NOMO-1 treated with dmso at 0.1 percent for 144 hours (cell line): ENCODE data around the gene MEI1.

Source experiments
- DNase-seq: peaks from one replicate; lab custom pipeline; 2025; ENCODE audit not compliant: unreplicated experiment; lab: John Stamatoyannopoulos, UW

The MEI1 gene

DNA sequence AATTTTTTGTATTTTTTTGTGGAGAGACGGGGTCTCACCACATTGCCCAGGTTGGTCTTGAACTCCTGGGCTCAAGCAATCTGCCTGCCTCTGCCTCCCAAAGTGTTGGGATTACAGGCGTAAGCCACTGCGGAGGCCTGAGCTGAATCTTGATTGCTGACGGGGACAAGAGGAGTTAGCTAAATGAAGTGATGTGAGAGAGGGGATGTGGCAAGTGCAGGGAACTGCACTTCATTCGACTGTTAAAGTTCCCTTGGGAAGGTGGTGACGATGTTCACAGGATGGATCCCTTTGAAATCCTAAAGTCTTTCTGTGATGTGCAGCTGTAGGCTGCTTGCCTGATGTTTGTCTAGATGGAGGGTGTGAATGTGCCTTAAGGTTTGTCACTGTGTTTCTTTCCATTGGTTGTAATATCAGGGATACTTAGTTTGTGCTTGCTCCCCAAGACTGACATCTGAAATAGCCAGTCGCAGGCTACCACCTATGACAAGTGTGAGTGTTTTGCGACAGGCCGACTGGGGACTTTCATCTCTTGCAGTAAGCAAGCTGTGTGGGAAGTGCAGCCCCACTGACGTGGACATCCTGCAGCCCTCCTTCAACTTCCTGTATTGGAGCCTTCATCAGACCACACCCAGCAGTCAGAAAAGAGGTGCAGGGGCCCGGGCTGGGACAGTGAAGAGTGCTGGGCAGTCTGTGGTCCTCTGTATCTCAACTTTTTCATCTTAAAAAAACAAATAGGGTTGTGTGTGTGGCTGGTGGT is 81.6 kb downstream of the MEI1 start:
- DNase-seq: peak; percentile 88

DNA sequence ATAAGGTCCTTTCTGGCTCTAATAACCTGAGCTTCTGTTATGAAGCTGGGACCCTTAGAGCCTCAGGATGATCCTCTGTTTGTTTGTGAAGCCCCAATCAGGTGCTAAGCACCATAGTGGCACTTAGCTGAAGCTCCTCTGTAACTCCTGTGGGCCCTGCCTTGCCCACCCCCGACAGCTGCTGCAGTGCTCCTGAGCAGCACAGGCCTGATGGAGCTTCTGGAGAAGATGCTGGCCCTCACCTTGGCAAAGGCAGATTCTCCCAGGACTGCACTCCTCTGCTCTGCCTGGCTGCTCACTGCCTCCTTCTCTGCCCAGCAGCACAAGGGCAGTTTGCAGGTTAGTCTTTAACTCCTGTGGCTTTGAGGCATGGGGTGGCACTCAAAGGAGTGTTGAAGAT is 82.2 kb downstream of the MEI1 start:
- no peak for DNase-seq

- DNase-seq: no peak
These were observed 83.0 kb downstream of the MEI1 start for GRCh38 chr22:41782316-41782715.

- no peak for DNase-seq
These were observed 83.4 kb downstream of the MEI1 start for GRCh38 chr22:41782751-41783150.

DNA sequence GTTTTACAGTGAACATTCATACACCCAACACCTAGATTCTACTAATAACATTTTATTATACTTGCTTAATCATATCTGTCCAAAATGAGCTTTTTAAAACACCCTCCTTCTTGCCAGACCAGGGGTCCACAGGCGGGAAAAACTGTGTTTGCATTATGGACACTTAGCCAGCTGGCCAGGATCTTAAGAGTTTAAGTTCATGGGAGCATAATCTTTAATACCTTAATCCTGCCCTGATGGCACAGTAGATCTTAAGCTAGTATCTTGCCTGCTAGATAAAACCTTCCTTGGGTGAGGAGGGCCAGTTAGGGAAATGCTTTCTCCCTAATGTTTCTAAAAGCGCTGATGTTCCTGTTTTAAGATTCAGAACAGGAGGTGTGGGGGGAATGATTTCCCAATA is 88.0 kb downstream of the MEI1 start:
- DNase-seq: no peak

DNA sequence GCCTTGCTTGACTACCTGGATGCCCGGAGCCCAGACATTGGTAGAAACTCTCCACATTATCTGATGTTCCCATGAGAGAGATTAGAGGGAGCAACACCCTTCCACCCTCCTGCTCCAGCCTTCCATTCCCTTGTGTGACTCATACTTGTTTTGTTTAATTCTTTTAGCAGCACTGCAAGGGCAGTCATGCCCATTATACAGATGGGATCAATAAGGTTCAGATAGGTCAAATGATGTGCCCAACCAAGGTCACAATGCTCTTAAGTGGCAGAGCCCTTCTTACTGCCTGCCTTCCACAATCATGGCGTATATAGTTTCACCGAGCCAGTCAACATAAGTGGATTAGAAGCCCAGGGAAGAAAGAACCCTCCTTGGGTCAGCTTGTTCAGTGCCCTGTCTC is 94.6 kb downstream of the MEI1 start:
- DNase-seq: no peak

- DNase-seq: no peak
These were observed 99.4 kb downstream of the MEI1 start for GRCh38 chr22:41798736-41799135.

- no peak for DNase-seq
These were observed 100.4 kb downstream of the MEI1 start for GRCh38 chr22:41799486-41800347.

GRCh38 chr22:41800348-41801146 is 101.2 kb downstream of the MEI1 start, which contains the start of gene CCDC134:
CCDC134 (plus strand) TSS chr22:41800679; CDS start chr22:41808891, 8,212 bp downstream.
- peak; percentile 96 for DNase-seq

DNA sequence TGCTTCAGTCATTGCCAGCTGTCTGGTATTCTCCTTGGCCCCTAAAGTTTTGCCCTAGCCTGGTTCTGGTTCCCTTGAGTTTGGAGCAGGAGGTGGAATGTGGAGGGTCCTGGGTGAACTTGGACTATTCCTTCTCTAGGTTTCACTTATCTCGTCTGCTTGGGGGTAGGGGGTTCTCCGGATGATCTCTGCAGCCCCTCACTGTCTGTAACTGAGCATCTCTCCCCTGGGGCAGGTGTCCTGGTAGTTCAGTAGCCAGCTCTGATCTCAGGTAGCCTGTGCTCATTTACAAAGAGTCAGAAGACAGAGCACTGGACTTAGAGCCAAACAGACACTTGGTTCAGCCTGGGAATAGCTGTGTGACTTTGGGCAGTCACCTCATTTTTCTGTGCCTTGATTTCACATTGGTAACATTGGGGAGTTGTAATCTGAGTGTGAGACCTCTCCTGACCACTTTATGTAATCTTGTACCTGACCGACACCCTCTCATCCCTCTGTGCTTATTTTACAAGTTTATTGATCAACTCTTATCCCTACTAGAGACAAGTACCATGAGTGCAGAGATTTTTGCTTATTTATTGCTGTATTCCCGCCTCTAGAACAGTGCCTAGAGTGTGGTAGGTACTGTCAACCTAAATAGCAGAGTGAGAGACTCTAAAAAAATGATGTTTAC is 102.0 kb downstream of the MEI1 start:
- no peak for DNase-seq

- no peak for DNase-seq
These were observed 102.6 kb downstream of the MEI1 start for GRCh38 chr22:41801886-41802285.

- DNase-seq: no peak
These were observed 106.3 kb downstream of the MEI1 start for GRCh38 chr22:41805639-41806038.

GRCh38 chr22:41808400-41808799 is 109.1 kb downstream of the MEI1 start:
- no peak for DNase-seq

DNA sequence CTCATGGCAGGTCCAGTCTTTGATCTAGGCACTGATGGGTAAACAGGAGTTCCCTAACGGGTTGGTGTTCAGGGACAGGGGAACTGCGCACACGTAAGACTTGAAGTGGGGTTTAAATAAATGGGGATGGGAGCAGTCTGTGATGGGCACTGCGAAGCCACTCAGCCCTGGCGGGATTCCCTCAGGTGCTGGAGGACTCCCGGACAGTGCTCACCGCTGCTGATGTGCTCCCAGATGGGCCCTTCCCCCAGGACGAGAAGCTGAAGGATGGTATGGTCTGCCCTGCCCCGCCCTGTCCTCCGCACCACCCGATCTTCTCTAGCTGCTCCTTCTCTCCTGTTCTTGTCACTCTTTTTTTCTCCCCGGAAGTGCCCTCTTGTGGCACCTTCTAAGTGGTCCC is 110.7 kb downstream of the MEI1 start:
- no peak for DNase-seq

DNA sequence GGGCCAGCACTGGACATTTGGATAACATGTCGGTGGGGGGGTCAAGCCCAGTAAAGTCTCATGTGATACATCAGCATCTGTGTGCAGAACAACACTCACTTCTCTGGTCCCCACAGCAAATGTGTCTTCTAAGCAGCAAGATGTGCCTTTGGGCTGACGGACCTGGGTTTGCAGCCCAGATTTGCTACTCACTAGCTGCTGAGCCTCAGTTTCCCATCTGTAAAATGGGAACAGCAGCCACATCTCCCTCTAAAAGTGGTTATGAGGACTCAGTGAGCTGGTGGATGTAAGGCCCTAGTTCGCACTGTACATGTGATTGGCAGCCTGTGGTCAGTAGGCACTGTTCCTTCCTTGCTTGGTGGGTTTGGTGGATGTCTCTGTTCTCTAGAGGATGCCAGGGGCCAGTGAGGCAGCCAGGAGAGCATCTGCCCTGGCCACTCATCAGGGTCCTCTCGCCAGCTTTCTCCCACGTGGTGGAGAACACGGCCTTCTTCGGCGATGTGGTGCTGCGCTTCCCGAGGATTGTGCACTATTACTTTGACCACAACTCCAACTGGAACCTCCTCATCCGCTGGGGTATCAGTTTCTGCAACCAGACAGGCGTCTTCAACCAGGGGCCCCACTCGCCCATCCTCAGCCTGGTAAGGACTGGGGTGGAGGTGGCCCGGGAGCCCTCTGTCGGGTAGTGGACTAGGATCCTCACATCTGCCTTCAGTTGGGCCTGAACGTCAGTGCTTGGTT is 113.7 kb downstream of the MEI1 start:
- DNase-seq: no peak

- no peak for DNase-seq
These were observed 114.6 kb downstream of the MEI1 start for GRCh38 chr22:41813726-41814410.

GRCh38 chr22:41815716-41816115 is 116.4 kb downstream of the MEI1 start:
- DNase-seq: no peak

- no peak for DNase-seq
These were observed 116.9 kb downstream of the MEI1 start for GRCh38 chr22:41816241-41816640.

- DNase-seq: no peak
These were observed 117.6 kb downstream of the MEI1 start for GRCh38 chr22:41816871-41817270.

DNA sequence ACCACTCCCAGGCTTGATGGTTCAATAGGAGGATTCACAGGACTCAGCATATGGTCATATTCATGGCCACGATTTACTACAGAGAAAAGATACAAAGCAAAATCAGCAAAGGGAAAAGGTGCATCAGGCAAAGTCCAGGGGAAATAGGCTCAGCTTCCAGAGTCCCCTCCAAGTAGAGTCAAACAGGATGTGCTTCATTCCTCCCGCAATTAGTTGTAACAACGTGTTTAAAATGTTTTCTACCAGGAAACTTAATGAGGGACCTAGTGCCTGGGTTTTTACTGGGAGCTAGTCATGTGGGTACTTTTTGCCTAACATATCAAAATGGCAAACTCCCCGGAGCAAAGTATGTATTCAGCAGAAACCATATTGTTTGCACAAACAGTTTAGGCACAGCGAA is 118.7 kb downstream of the MEI1 start:
- DNase-seq: no peak
